ENCODE data around the gene GLIPR1.
A peak's percentile ranks its signal among the peaks of the same experiment; 100 is the strongest.

DNA sequence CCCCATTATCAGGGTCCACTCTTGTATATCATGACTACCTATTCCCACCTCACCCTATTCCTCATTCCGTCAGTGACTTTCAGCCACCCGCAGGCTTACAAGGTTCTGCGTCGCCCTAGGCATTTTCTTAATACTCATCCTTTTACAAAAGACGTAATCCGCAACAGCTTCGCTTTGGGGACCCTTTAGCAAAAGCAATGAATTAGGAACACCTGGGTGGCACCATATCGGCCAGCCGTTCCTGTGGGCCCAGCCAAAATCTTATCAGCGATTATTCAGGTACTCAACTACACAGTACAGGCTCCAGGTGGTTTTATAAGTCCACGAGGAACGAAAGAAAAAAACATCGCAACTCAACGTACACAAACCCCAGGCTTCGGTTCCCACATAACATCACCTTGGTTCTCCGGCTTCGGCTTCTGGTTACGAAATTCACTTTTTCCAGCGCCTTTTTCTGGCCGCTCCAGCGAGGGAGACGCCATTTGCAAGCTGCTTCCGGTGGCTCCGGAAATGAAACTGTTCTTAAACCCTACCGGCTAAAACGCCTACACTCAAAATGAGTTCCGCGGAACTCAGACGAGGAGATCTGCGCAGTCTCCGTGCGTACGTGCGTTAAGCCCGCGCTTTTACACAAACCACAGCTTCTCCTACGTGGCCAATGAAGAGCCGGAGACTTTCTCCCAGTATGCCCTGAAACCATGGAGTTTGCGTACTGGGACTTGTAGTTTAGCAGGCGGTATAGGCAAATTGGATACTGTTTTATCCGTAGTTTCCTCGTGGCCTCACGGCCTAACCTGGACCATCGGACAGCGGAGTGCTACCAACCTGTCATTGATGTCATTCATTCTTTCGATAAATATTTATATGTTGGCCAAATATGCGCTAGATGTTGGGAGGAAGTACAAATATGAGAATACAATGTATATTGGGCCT is 30.8 kb downstream of the GLIPR1 start, which contains the start of gene KRR1:
- TF ChIP-seq, protein P1, sequence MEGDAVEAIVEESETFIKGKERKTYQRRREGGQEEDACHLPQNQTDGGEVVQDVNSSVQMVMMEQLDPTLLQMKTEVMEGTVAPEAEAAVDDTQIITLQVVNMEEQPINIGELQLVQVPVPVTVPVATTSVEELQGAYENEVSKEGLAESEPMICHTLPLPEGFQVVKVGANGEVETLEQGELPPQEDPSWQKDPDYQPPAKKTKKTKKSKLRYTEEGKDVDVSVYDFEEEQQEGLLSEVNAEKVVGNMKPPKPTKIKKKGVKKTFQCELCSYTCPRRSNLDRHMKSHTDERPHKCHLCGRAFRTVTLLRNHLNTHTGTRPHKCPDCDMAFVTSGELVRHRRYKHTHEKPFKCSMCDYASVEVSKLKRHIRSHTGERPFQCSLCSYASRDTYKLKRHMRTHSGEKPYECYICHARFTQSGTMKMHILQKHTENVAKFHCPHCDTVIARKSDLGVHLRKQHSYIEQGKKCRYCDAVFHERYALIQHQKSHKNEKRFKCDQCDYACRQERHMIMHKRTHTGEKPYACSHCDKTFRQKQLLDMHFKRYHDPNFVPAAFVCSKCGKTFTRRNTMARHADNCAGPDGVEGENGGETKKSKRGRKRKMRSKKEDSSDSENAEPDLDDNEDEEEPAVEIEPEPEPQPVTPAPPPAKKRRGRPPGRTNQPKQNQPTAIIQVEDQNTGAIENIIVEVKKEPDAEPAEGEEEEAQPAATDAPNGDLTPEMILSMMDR (IDR thresholded peaks at IDR 0.05) = no peak
- peak; percentile 2 to 49 (median 36) for TF ChIP-seq POLR2AphosphoS5 (IDR thresholded peaks at IDR 0.05)
- peak in 1 of 2 donors; percentile 42 for TF ChIP-seq POLR2A (IDR thresholded peaks at IDR 0.05)
- TF ChIP-seq EP300 (IDR thresholded peaks at IDR 0.05) = no peak

Data from suprapubic skin (tissue), 4 donors.